RWPE2 (cell line): Measurements from ENCODE around the gene UBE2L5.

Source experiments
- ATAC-seq: fragments of 200-7000 bp; cut with Tn5 transposase; 3 replicates; pipeline ENCODE4 v1.9.1; 2021; ENCODE audit warnings: low read depth
- DNase-seq: peaks from one replicate; pipeline ENCODE4 v3.0.0-alpha.2; 2020; ENCODE audit warnings: low spot score
- H3K27ac ChIP-seq: fragments of 450-650 bp; 2 replicates; pipeline ENCODE4 v1.5.1; 2017; ENCODE audit warnings: mild to moderate bottlenecking; ENCODE audit not compliant: poor library complexity, severe bottlenecking
- H3K27me3 ChIP-seq: fragments of 250-450 bp; sonication (Bioruptor Pico); 2 replicates; pipeline ENCODE4 v1.5.1; 2021; ENCODE audit warnings: mild to moderate bottlenecking, moderate library complexity; ENCODE audit not compliant: insufficient read depth, poor library complexity, severe bottlenecking
- H3K36me3 ChIP-seq: fragments of 250-450 bp; sonication (Bioruptor Pico); 2 replicates; pipeline ENCODE4 v1.5.1; 2020; ENCODE audit warnings: low read depth, mild to moderate bottlenecking, moderate library complexity
- H3K4me1 ChIP-seq: fragments of 250-450 bp; sonication (Bioruptor Pico); 2 replicates; pipeline ENCODE4 v1.5.1; 2021; ENCODE audit warnings: mild to moderate bottlenecking, moderate library complexity; ENCODE audit not compliant: insufficient read depth, poor library complexity, severe bottlenecking
- H3K4me3 ChIP-seq: fragments of 250-450 bp; sonication (Bioruptor Pico); 2 replicates; pipeline ENCODE4 v1.5.1; 2021; ENCODE audit warnings: mild to moderate bottlenecking, moderate library complexity; ENCODE audit not compliant: severe bottlenecking
- H3K9me3 ChIP-seq: fragments of 250-450 bp; sonication (Bioruptor Pico); 2 replicates; pipeline ENCODE4 v1.5.1; 2021; ENCODE audit warnings: mild to moderate bottlenecking, moderate library complexity; ENCODE audit not compliant: severe bottlenecking
- CTCF ChIP-seq: fragments of 450-650 bp; IDR thresholded peaks from one replicate; pipeline ENCODE4 v1.5.1; 2017; ENCODE audit warnings: mild to moderate bottlenecking, moderate library complexity; ENCODE audit not compliant: poor library complexity, severe bottlenecking

Gene UBE2L5

GRCh38 chr13:30395192-30396158 is 26.8 kb upstream of the UBE2L5 start:
- peak overlapping the region; percentile 36 for H3K4me3 ChIP-seq
- peak; percentile 74 for ATAC-seq
- H3K27me3 ChIP-seq = no peaks in the 10 kb centered on the region
- DNase-seq = peak; percentile 76
- no peaks in the 10 kb centered on the region for H3K9me3 ChIP-seq
- TF ChIP-seq CTCF = no peak
- peak overlapping the region; percentile 66 for H3K27ac ChIP-seq
- no peaks in the 10 kb centered on the region for H3K36me3 ChIP-seq
- H3K4me1 ChIP-seq = peaks cover 4% of the 10 kb centered on the region

GRCh38 chr13:30396434-30397075 is 25.7 kb upstream of the UBE2L5 start:
- ATAC-seq = 0 out of 3 replicates have a peak, but pooled peaks have one; percentile 35
- Histone ChIP-seq H3K4me1 (peaks cover 4% of the 10 kb centered on the region), H3K27me3 (no peaks in the 10 kb centered on the region), H3K9me3 (no peaks in the 10 kb centered on the region), H3K27ac (no peak overlapping the region), H3K4me3 (no peak overlapping the region), H3K36me3 (no peaks in the 10 kb centered on the region)
- TF ChIP-seq CTCF = no peak
- no peak for DNase-seq

GRCh38 chr13:30398601-30399072 is 23.7 kb upstream of the UBE2L5 start:
- DNase-seq (no peak), ATAC-seq (no peak)
- peaks cover 4% of the 10 kb centered on the region for H3K4me1 ChIP-seq
- H3K9me3 ChIP-seq = no peaks in the 10 kb centered on the region
- no peak for TF ChIP-seq CTCF
- H3K27me3 ChIP-seq = no peaks in the 10 kb centered on the region
- H3K36me3 ChIP-seq = no peaks in the 10 kb centered on the region
- H3K27ac ChIP-seq = no peak overlapping the region
- H3K4me3 ChIP-seq = no peak overlapping the region

GRCh38 chr13:30400376-30400775 is 21.9 kb upstream of the UBE2L5 start:
- Histone ChIP-seq H3K27me3 (no peaks in the 10 kb centered on the region), H3K27ac (no peak overlapping the region), H3K36me3 (no peaks in the 10 kb centered on the region), H3K9me3 (no peaks in the 10 kb centered on the region), H3K4me3 (no peak overlapping the region), H3K4me1 (peaks cover 4% of the 10 kb centered on the region)
- ATAC-seq = no peak
- no peak for DNase-seq
- no peak for TF ChIP-seq CTCF
